Measurements from ENCODE around the gene PAIP2B.

PAIP2B gene

DNA sequence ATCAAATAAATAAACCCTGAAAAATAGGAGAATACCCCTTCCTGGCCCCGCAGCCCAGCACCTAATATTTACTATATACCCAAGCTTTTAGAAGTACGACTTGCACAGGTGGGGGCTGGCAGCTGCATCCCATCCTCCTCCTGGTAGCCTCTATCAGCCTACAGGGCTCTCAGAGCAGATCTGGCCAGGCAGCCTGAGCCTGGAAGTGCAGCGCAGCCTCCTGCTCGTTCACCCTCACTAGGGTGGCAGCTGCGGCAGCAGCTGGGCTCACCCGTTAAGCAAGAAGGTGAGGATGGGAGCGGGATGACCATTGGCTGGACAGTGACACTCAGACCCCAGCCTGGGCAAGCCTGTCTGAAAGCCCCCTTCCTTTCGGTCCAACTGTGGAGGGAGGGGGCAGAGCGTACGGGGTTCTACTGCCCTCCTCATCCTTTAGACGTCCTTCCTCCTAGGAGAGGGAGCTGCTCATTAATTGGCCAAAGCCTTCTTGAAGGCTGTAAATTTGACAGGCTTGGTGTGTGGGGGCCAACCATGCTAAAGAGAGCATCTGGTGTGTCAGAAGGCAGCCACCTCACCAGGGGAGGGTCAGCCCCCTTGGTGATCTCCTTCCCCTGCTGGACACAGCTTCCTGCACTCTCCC is 73.2 kb downstream of the PAIP2B start:
- DNase-seq (ENCODE audit: low spot score), result no peak

DNA sequence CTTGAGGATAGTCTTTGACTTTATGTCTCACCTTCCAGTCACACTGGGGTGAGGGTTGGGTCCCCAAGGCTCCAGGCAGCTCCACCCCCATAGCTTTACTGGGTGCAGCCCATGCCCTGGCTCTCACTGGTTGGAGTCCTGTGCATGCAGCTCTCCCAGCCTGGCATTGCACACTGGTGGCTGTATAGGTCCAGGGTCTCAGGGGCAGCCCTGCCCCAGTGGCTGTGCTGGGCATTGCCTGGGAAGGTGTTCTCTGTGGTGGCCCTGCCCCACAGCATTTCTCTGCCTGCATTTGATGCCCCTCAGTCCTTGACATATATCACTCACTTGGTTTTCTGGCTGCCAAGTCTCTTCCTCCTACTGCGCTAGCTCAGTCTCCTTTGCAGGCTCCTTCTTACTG is 75.3 kb downstream of the PAIP2B start:
- no peak for DNase-seq (ENCODE audit: low spot score)

DNA sequence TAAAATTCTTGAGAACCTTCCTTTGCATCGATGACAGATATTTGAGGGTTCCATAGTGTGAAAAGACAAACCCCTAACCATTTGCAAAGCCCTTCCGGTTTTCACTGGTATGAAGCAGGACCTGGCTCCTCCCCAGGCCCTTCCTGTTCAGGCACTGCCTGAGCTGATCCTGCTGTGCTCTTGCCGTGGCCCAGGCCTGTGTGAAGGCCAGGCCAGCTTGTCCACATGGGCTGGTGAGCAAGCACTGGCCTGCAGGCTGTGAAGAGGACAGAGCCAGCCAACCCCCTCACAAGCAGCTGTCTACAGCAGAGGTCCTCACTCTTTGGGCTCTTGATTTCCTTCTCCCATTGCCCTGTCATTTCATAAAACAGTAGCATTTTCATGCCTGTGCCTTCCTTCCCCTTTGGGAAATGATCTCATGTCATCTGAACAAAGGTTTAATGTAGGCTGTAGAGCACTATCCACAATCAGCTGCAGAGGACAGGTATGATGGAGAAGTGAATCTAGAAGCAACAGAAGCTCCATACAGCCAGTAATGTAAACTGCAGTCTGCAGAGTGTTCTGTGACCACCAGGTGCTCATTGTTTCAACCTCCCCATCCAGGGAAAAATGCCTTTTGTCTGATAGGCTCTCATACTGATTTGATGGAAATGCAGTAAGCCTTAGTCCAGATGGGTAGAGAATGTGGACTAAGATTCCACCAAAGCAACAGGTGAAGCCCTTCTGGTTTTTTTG is 76.7 kb downstream of the PAIP2B start:
- DNase-seq (ENCODE audit: low spot score), result no peak

DNA sequence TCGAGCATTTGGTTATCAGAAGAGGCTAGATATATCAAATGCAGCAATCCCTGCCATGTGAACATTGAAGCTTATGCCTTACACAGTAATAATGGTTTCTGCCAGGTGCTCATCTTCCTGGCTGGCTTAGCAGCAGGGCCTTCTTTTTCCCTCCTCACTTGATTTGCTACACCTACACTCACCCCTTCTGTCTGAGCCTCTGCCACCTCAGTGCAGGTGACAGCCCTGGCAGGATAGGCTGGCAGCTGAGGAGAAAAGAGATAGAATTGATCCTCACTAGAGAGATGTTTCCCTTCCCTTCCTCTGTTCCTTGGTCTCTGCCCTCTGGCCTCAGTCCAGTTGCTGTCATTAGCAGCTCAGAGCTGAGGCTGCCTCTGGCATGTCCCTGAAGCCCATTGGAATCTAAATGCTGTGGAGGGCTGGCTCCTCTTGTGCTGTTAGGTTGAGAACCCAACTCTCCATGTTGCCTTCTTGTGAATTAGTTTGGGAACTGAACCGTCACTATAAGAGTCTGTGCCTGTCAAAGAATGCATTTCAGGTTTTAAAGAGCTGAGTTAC is 78.3 kb downstream of the PAIP2B start:
- DNase-seq (ENCODE audit: low spot score), result no peak

DNA sequence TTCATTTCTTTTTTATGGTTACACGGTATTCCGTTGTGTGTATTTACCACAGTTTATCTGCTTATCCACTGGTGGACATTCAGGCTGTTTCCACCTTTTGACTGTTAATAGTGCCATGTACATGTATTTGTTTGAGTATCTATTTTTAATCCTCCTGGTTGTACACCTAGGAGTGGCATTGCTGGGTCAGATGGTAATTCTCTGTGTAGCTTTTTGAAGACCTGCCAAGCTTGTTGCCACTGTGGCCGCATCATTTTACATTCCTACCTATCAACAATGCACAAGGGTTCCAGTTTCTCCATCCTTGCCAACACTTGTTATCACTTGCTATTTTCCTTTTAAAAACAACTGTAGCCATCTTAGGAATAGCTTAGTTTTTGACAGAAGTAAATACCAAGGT is 83.1 kb downstream of the PAIP2B start:
- no peak for DNase-seq (ENCODE audit: low spot score)

DNA sequence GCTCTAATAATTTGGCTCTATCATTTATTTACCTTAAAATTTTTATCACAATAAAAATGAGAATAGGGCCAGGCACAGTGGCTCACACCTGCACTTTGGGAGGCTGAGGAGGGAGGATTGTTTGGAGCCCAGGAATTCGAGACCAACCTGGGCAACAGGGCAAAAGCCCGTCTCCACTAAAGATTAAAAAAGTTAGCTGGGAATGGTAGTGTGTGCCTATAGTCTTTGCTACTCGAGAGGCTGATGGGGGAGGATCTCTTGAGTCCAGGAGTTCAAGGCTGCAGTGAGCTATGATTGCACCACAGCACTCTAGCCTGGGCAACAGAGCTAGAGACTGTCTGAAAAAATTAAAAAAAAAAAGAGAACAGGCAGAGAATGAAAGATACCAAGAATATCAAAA is 90.7 kb downstream of the PAIP2B start:
- no peak for DNase-seq (ENCODE audit: low spot score)

DNA sequence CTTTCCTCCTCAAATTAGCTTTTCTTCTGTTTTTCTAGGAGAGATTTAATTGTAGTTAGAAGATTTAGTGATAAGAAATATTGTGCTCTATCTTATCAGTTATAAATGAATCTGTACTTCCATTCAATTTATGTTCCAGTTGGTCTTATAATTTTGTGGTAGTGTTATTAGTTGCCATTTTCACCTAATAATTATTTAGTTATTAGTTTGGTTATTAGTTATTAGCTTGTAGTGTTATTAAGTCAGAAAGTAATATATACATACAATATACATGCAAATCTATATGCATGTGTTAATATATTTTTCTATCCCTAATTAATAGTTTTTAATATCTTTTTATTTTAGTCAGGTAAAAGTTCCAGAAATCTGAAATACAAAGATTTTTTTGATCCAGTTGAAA is 93.3 kb downstream of the PAIP2B start:
- no peak for DNase-seq (ENCODE audit: low spot score)

Data from ecto neural progenitor cell (in vitro differentiated cells).